Gastroesophageal sphincter (tissue), 4 donors: Measurements from ENCODE around the gene TMIGD2. TPM values are rescaled to one million over a fixed set of nuclear protein-coding genes. Genes with fewer than 3 reads are reported as not detected.
A peak's percentile ranks its signal among the peaks of the same experiment; 100 is the strongest.

ENCODE experiments used
- ATAC-seq: fragments of 150-250 bp; one replicate; pipeline ENCODE4 v1.9.1; 2016; ENCODE audit warnings: mild to moderate bottlenecking, moderate library complexity
- H3K27ac ChIP-seq, 4 donors: fragments of 200-600 bp; sonication (generic) in 3 of 4; 1 replicate in 3 of 4; 2 replicates in 1 of 4; pipeline ENCODE4 v1.5.1; 2016 to 2019
- H3K27me3 ChIP-seq: fragments of 200-600 bp; sonication (generic); one replicate; pipeline ENCODE4 v1.5.1; 2019
- H3K36me3 ChIP-seq, 2 donors: fragments of 200-600 bp; sonication (generic); one replicate each; pipeline ENCODE4 v1.5.1; 2019; ENCODE audit warnings: control low read depth in 1 of 2
- H3K4me1 ChIP-seq, 3 donors: fragments of 200-600 bp; sonication (generic); 1 replicate in 2 of 3; 2 replicates in 1 of 3; pipeline ENCODE4 v1.5.1; 2016 to 2019; ENCODE audit warnings: control low read depth in 2 of 3
- H3K4me3 ChIP-seq, 2 donors: fragments of 200-600 bp; sonication (generic); one replicate each; pipeline ENCODE4 v1.5.1; 2019; ENCODE audit warnings: mild to moderate bottlenecking in 1 of 2, moderate library complexity in 1 of 2
- H3K9me3 ChIP-seq, 3 donors: fragments of 200-600 bp; sonication (generic); one replicate each; pipeline ENCODE4 v1.5.1; 2017 to 2019; ENCODE audit warnings: control low read depth in 2 of 3
- EP300 ChIP-seq: sonication (generic); formaldehyde crosslinking; IDR thresholded peaks from one replicate; pipeline ENCODE4 v1.6.1; 2017; ENCODE audit warnings: antibody characterized with exemption, mild to moderate bottlenecking
- POLR2A ChIP-seq, 2 donors: fragments of 450-650 bp; IDR thresholded peaks; one replicate each; pipeline ENCODE4 v1.6.1; 2017; ENCODE audit warnings: antibody characterized with exemption in 2 of 2, mild to moderate bottlenecking in 2 of 2, moderate library complexity in 1 of 2
- POLR2AphosphoS5 ChIP-seq: sonication (generic); formaldehyde crosslinking; IDR thresholded peaks from one replicate; pipeline ENCODE4 v1.6.1; 2017; ENCODE audit warnings: antibody characterized with exemption
- WGBS, 2 donors: methylation state at CpG; one replicate each; pipeline ENCODE4 v1.1.5; 2018; ENCODE audit warnings: low coverage in 1 of 2; 5-methylcytosine and 5-hydroxymethylcytosine counted together
- total RNA-seq, 4 donors: library from RNA; depleted of rRNA; stranded (reverse); fragments of >200 nt; gene quantifications; one replicate each; pipeline ENCODE4 v1.1.0, GENCODE V29; 2016
- TF ChIP-seq, protein P1 (sequence below), 4 experiments: fragments of 200-600 bp in 2 of 4; fragments of 450-650 bp in 2 of 4; sonication (generic) in 1 of 4; IDR thresholded peaks; one replicate each; pipeline ENCODE4 v1.5.1; 2017 to 2019; ENCODE audit warnings: antibody characterized with exemption in 4 of 4, mild to moderate bottlenecking in 2 of 4, moderate library complexity in 2 of 4

TMIGD2 gene
- total RNA-seq, 4 donors from 2014 or later: 0.35 to 0.67 TPM; not detected in 2

DNA sequence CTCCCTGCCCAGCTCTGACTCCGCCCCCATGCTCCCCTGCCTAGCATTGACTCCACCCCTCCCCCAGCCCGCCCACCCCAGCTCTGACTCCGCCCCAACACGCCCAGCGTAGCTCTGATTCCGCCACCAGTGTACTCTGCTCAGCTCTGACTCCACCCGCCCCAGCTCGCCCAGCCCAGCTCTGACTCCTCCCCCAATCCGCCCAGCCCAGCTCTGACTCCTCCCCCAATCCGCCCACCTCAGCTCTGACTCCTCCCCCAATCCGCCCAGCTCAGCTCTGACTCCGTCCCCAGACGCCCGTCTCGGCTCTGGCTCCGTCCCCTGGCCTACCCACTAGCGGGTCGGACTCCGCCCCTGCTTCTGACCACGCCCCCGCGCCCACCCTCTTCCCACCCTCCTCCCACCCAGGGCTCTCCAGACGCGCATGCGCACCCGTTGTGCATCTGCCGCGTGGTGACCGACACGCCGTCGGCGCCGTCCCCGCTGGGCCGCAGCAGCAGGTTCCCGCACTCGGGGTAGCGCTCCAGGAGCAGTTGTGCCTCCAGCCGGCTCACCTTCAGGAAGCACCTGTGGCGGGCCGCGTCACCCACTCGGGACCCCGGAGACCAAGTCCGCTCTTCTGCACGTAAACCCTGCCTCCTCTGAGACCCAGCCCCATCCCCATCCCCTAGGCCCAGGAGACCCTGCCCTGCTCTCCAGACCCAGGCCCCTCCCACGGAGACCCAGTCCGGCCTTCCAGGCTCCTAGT, 26.2 kb upstream of the TMIGD2 start:
- Histone ChIP-seq H3K27me3 (peaks cover 45% of the 10 kb centered on the region), H3K4me3 (peak overlapping the region; percentile 26 to 42), H3K27ac (peak overlapping the region in 2 of 4 donors; percentile 51 to 63), H3K4me1 (peaks cover 0 to 26% (median 8%) of the 10 kb centered on the region in 3 donors), H3K36me3 (no peaks in the 10 kb centered on the region), H3K9me3 (no peaks in the 10 kb centered on the region)
- peak; percentile 92 for ATAC-seq
- 0% methylated on average over 12 of the region's 49 CpGs; no CpG with 5 or more reads in 1 of the 2 donors for WGBS, 2 donors
- TF ChIP-seq, protein P1, sequence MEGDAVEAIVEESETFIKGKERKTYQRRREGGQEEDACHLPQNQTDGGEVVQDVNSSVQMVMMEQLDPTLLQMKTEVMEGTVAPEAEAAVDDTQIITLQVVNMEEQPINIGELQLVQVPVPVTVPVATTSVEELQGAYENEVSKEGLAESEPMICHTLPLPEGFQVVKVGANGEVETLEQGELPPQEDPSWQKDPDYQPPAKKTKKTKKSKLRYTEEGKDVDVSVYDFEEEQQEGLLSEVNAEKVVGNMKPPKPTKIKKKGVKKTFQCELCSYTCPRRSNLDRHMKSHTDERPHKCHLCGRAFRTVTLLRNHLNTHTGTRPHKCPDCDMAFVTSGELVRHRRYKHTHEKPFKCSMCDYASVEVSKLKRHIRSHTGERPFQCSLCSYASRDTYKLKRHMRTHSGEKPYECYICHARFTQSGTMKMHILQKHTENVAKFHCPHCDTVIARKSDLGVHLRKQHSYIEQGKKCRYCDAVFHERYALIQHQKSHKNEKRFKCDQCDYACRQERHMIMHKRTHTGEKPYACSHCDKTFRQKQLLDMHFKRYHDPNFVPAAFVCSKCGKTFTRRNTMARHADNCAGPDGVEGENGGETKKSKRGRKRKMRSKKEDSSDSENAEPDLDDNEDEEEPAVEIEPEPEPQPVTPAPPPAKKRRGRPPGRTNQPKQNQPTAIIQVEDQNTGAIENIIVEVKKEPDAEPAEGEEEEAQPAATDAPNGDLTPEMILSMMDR (IDR thresholded peaks at IDR 0.05): peak in 1 of 4 experiments; percentile 1
- no peak for TF ChIP-seq EP300
- no peak for TF ChIP-seq POLR2A (IDR thresholded peaks at IDR 0.05)
- no peak for TF ChIP-seq POLR2AphosphoS5

DNA sequence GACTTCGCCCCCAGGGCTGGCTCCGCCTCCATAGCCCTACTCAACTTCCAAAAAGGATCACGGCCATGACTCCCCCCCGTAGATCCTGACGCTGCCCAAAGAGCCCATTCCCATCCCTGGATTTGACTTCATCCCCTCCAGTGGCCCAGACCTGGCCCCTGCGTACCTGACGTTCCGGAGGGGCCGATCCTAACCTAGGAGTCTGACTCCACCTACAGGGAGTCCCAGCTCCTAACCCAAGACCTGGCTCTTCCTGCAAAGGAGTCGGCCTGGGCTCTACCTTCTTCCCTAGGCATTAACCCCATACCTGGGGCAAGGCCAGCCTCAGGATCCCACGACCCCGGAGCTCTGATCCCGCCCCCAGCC, 25.7 kb upstream of the TMIGD2 start:
- H3K27ac ChIP-seq: peak overlapping the region in 2 of 4 donors; percentile 36 to 63
- H3K36me3 ChIP-seq: no peaks in the 10 kb centered on the region
- 4% methylated on average over 5 of the region's 13 CpGs; no CpG with 5 or more reads in 1 of the 2 donors for WGBS, 2 donors
- H3K4me1 ChIP-seq: peaks cover 0 to 26% (median 8%) of the 10 kb centered on the region in 3 donors
- H3K27me3 ChIP-seq: peaks cover 45% of the 10 kb centered on the region
- H3K9me3 ChIP-seq: no peaks in the 10 kb centered on the region
- ATAC-seq: peak; percentile 9
- peak overlapping the region; percentile 26 to 28 for H3K4me3 ChIP-seq
- TF ChIP-seq POLR2AphosphoS5: no peak
- TF ChIP-seq, protein P1 (IDR thresholded peaks at IDR 0.05): peak in 1 of 4 experiments; percentile 3
- TF ChIP-seq EP300: no peak

DNA sequence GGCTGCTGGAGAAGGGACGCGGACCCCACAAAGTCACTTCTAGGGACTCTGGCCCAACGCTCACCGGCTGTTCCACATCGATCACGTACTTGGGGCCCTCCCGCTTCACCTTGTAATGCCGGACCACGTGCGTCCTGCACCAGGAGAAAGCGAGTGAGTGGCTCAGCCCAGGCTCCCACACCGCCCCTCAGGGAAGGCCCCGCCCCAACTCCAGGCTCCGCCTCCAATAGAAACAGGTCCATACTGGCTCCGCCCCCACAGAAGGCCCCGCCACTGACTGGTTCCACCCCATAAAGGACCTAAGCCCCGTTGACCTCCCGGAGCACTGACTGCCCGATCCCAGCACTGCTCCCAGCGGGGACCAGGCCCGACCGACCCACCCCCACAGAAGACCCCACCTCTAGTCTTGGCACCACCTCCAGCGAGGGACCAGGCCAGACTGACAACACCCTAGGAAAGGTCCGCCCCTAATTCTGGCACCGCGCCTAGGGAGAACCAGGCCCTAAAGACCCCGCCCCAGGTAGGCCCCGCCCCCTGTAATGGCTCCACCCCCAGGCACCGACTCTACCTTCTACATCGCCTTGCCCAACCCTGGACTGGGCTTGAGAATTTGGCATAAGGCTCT, 25.2 kb upstream of the TMIGD2 start:
- 1 to 7% methylated on average over 2 to 18 of the region's 30 CpGs for WGBS, 2 donors
- H3K27ac ChIP-seq: peak overlapping the region in 2 of 4 donors; percentile 36 to 63

DNA sequence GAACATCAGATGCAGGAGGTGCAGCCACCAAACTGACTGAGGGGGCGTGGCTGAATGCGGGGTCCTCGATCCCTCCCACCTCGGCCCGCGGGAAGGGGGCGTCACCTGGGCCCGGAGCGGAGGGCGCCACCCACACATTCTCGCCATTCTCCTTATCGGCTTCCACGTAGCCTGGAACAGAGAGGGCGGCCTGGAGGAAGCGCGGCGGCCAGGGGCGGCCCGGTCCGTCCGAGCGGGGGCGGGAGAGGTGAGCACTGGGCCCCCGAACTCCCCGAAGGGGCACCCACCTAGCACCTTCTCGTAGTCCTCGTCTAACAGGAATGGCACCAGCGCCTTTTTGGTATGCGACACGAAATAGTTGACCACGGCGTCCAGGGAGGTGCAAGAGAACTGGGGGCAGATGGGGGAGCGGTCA, 24.7 kb upstream of the TMIGD2 start:
- TF ChIP-seq, protein P1 (IDR thresholded peaks at IDR 0.05): no peak
- no peak for TF ChIP-seq POLR2A (IDR thresholded peaks at IDR 0.05)
- no peak for TF ChIP-seq EP300
- TF ChIP-seq POLR2AphosphoS5: no peak
- ATAC-seq: no peak
- Histone ChIP-seq H3K27ac (no peak overlapping the region), H3K27me3 (peaks cover 45% of the 10 kb centered on the region), H3K36me3 (no peaks in the 10 kb centered on the region), H3K4me1 (peaks cover 0 to 26% (median 8%) of the 10 kb centered on the region in 3 donors), H3K4me3 (peak overlapping the region in 1 of 2 donors; percentile 2), H3K9me3 (peaks cover 0 to 6% (median 0%) of the 10 kb centered on the region in 3 donors)
- 5 to 7% methylated on average over 3 to 8 of the region's 33 CpGs for whole genome bisulfite sequencing, 2 donors

More for the DNA sequence above, 25.2 kb upstream of the TMIGD2 start:
- TF ChIP-seq POLR2AphosphoS5 (no peak), EP300 (no peak), POLR2A (IDR thresholded peaks at IDR 0.05) (no peak)
- TF ChIP-seq, protein P1 (IDR thresholded peaks at IDR 0.05): no peak
- H3K27me3 ChIP-seq: peaks cover 45% of the 10 kb centered on the region
- peak overlapping the region; percentile 26 to 28 for H3K4me3 ChIP-seq
- peak; percentile 60 for ATAC-seq
- H3K9me3 ChIP-seq: peaks cover 0 to 2% (median 0%) of the 10 kb centered on the region in 3 donors
- H3K36me3 ChIP-seq: no peaks in the 10 kb centered on the region
- peaks cover 0 to 26% (median 8%) of the 10 kb centered on the region in 3 donors for H3K4me1 ChIP-seq
